HG02588 (cell line): ENCODE measurements around the gene HBG2.
A peak's percentile ranks its signal among the peaks of the same experiment; 100 is the strongest.
"Not testable (repeated sequence)": the region's sequence is repeated elsewhere in the genome, so short reads cannot be mapped to it uniquely, and the experiment has no call there.

Source experiments
- ATAC-seq: cut with Tn5 transposase; IDR thresholded peaks from one replicate; pipeline ENCODE4 v1.9.1; 2021; ENCODE audit warnings: mild to moderate bottlenecking, moderate library complexity; ENCODE audit not compliant: unreplicated experiment

The HBG2 gene

DNA sequence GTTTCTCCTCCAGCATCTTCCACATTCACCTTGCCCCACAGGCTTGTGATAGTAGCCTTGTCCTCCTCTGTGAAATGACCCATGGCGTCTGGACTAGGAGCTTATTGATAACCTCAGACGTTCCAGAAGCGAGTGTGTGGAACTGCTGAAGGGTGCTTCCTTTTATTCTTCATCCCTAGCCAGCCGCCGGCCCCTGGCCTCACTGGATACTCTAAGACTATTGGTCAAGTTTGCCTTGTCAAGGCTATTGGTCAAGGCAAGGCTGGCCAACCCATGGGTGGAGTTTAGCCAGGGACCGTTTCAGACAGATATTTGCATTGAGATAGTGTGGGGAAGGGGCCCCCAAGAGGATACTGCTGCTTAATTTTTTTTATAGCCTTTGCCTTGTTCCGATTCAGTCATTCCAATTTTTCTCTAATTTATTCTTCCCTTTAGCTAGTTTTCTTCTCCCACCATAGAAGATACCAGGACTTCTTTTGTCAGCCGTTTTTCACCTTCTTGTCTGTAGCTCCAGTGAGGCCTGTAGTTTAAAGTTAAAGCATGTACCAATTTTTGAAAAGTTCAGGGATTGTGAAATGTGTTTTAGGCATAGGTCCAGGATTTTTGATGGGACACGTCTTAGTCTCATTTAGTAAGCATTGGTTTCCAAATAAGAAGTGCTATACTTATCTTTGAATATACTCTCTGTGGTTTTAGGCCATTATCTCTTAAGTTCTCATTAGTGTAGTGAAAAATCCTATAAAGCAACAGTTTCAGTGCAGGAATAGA, at the start of gene HBG2:
TSS of gene HBG2 (minus strand) at position 136 of the 768 bp plus-strand sequence. CDS start at position 83, 53 bp downstream.
- not testable (repeated sequence) for ATAC-seq

- no peak for ATAC-seq
Measured at GRCh38 chr11:5304046-5304445, 49.5 kb upstream of the HBG2 start.

- ATAC-seq, result no peak
Measured at GRCh38 chr11:5303626-5304025, 49.0 kb upstream of the HBG2 start.

- no peak for ATAC-seq
Measured at GRCh38 chr11:5301846-5302245, 47.3 kb upstream of the HBG2 start, which contains the start of gene OR51B4. Gene OR51B4 (minus strand): TSS chr11:5301946. CDS start chr11:5301946, 0 bp downstream.

DNA sequence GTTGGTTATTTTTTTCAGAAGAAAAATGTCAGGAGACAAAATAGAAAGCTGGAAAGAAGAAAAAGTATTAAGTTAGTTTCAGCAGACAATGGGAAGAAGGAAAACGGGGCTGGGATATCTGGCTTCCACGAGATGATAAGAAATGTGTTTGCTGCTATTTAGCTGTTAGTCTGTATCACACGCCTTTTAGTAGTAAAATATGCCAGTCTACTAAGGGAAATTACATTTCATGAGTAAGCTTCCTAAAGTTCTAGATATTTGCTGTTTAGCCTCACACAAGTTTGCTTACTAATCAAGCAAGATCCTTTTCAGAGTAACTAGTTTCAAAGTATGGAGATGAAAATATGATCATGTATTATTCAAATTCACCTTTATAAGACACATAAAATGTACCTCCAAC, 45.7 kb upstream of the HBG2 start:
- no peak for ATAC-seq

DNA sequence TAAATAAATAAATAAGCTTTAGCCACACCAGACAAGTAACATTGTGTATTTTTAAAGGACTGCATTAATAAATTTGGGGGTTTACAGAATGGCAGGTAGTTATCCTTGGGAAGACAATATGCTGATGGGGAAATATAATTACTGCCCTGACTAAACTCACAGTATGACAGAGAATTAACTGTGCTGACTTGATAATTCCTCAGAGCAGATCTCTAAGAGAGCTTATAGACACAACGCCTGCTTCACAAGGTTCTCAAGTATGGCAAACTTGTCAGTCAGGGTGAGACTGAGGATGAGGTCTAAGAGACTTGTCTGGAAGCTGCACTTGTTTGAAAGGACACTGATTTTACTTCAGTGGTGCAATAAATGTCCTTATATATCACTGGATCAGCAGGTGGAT, 43.9 kb upstream of the HBG2 start:
- no peak for ATAC-seq

DNA sequence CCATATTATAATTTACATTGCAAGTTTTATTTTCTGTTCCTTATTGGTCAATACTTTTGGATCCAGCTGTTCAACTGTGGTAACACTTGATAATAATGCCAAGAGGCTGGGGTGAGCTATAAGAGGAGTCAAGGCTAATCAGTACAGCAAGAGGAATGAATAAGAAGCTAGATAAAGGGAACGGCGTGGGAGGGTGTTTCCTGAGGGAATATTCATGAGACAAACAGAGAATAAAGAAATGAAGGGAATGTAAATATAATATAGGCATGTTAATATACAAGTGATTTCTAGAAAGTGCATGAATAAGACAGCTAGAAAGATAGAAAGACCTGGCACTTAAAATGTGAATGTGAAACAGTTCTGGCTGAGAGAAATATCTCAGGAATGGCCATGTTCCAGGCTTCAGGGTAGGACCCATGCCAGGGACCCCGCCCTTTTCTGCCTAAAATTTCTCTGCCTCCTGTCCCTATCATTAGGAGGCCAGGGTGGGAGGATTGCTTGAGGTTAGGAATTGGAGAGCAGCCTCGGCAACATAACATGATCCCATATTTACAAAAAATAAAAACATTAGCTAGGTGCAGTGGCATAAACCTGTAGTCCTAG, 43.2 kb upstream of the HBG2 start:
- no peak for ATAC-seq

- not testable (repeated sequence) for ATAC-seq
Measured at GRCh38 chr11:5294342-5294995, 39.9 kb upstream of the HBG2 start.

- no peak for ATAC-seq
Measured at GRCh38 chr11:5293028-5293427, 38.4 kb upstream of the HBG2 start.

DNA sequence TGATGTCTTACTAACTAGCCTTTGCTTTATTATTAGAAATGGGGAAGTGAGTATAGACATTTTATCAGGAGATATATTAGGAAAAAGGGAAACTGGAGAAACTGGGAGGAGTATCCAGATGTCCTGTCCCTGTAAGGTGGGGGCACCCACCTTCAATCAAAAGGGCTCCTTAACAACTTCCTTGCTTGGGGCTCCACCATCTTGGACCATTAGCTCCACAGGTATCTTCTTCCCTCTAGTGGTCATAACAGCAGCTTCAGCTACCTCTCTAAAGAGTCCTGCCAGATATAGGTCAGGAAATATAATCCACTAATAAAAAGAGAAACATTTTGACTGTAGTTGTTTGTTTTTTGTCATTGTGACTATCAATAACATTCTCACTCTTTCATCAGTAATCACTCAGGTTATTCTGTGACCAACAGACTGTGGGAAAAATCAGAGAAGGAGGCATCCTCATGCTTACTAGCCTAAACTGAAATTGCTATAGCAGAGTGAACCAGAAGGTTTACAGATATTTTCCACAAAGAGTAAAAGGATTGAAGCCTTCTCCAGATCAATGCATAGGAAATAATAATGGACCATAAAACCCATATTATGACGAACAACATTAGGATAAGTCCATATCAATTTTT, 36.7 kb upstream of the HBG2 start:
- ATAC-seq, result peak; percentile 86

GRCh38 chr11:5290106-5290505, 35.5 kb upstream of the HBG2 start:
- ATAC-seq, result no peak

GRCh38 chr11:5289696-5290095, 35.1 kb upstream of the HBG2 start:
- ATAC-seq, result no peak

- no peak for ATAC-seq
Measured at GRCh38 chr11:5288906-5289550, 34.4 kb upstream of the HBG2 start.

DNA sequence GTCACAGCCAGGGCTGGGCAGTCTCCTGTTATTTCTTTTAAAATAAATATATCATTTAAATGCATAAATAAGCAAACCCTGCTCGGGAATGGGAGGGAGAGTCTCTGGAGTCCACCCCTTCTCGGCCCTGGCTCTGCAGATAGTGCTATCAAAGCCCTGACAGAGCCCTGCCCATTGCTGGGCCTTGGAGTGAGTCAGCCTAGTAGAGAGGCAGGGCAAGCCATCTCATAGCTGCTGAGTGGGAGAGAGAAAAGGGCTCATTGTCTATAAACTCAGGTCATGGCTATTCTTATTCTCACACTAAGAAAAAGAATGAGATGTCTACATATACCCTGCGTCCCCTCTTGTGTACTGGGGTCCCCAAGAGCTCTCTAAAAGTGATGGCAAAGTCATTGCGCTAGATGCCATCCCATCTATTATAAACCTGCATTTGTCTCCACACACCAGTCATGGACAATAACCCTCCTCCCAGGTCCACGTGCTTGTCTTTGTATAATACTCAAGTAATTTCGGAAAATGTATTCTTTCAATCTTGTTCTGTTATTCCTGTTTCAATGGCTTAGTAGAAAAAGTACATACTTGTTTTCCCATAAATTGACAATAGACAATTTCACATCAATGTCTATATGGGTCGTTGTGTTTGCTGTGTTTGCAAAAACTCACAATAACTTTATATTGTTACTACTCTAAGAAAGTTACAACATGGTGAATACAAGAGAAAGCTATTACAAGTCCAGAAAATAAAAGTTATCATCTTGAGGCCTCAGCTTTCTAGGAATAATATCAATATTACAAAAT, 33.7 kb upstream of the HBG2 start:
- no peak for ATAC-seq

- no peak for ATAC-seq
Measured at GRCh38 chr11:5286901-5287300, 32.3 kb upstream of the HBG2 start.

- ATAC-seq, result no peak
Measured at GRCh38 chr11:5286351-5286750, 31.8 kb upstream of the HBG2 start.

DNA sequence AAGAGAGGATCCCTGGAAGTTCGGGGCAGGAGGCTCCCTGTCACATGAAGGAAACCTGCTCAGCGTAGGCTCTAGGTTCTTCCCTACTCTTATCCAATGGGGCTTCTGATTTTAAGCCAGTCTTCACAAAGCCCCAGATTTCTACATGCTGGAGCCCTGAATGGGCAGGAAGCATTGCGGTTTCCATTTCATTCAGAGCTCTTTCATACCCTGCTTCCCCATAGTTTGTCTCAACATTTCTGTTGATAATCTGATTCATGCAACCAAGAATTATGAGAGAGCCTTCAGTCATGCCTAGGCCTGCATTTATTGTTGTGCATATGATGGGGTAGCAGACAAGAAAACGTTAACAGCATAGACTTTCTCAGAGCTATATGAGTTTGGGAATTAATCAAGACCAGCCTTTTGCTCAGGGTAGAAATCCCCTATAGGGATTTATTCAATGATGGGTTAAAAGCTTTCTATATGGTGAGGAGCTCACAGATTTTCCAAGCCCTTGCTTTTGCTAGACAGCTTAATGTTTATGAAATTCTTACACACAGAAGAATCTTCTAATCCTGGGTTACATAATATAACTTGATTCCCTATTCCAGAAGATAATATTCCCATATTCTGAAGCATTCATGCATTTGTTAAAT, 31.2 kb upstream of the HBG2 start:
- ATAC-seq, result no peak

GRCh38 chr11:5284637-5285036, 30.1 kb upstream of the HBG2 start:
- ATAC-seq, result no peak

DNA sequence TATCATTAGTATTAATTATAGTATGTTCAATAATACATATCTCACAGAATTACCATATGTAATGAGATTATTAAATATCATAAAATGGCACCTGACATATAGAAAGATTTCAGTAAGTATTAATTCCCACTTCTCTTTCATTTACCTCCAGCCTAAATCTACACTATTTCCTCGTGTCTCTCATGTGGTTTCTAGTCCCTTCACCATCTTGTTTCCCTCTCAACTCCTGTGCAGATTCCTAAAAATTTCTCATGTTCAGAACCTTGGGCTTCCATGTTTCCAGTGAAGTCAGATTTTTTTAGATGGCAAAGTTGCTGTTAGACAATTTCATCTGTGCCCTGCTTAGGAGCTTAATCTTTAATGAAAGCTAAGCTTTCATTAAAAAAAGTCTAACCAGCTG, 29.3 kb upstream of the HBG2 start:
- no peak for ATAC-seq

DNA sequence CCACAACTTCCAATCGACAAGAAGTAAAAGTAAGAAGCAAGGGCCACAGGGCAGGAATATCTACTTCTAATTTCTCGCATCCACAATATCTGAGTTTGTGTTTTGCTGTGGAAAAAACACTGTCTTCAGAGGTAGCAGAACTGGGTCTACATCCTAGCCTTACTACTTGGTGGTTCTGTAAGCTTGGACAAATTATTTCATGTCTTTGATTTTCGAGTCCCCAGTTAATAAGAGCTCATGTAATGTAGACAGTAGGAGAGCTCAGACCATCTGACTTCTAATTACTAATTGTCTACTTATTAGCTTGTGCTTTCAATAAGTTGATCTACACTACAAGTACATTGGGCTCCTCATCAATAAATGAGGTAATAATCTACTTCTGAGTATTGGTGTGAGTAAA, 28.5 kb upstream of the HBG2 start:
- ATAC-seq, result no peak
